Naive thymus-derived CD4-positive, alpha-beta T cell (primary cell): ENCODE measurements around the gene BCL2L2. TPM values are rescaled to one million over a fixed set of nuclear protein-coding genes. Genes with fewer than 3 reads are reported as not detected.

ENCODE experiments used
- ATAC-seq: fragments of 150-1000 bp; cut with Tn5 transposase; 2 replicates; pipeline ENCODE4 v1.10.0; 2021; ENCODE audit warnings: mild to moderate bottlenecking, moderate library complexity
- CTCF ChIA-PET: fragments of 350-600 bp; sonication (Branson Sonifier 250); formaldehyde crosslinking; loops from one replicate; lab custom pipeline; 2021; ENCODE audit warnings: antibody characterized with exemption; lab: Charles Lee
- POLR2A ChIA-PET: fragments of 350-600 bp; sonication (Branson Sonifier 250); formaldehyde crosslinking; loops from one replicate; lab custom pipeline; 2021; ENCODE audit warnings: antibody characterized with exemption, inconsistent platforms; lab: Charles Lee
- DNase-seq, 9 donors: peaks; one replicate each; pipeline versions ENCODE4 v3.0.0 to v3.0.0-alpha.2; 2020 to 2022; ENCODE audit warnings: mixed read lengths in 1 of 9
- H3K27ac ChIP-seq: one replicate; pipeline ENCODE4 v1.7.0; 2013; ENCODE audit warnings: mild to moderate bottlenecking, low read depth, low read length, moderate library complexity
- H3K27me3 ChIP-seq, 2 donors: one replicate each; pipeline ENCODE4 v1.7.0; 2013; ENCODE audit warnings: low read length in 2 of 2, mild to moderate bottlenecking in 2 of 2, moderate library complexity in 2 of 2; ENCODE audit not compliant: control insufficient read depth in 2 of 2, insufficient read depth in 2 of 2
- H3K36me3 ChIP-seq, 3 experiments: 1 replicate in 2 of 3; 2 replicates in 1 of 3; pipeline ENCODE4 v1.7.0; 2013; ENCODE audit warnings: low read length in 3 of 3, mild to moderate bottlenecking in 3 of 3, moderate library complexity in 1 of 3; ENCODE audit not compliant: insufficient read depth in 3 of 3, control insufficient read depth in 2 of 3
- H3K4me1 ChIP-seq, 2 donors: one replicate each; pipeline ENCODE4 v1.7.0; 2013; ENCODE audit warnings: low read length in 2 of 2, mild to moderate bottlenecking in 2 of 2, moderate library complexity in 1 of 2; ENCODE audit not compliant: control insufficient read depth in 2 of 2, insufficient read depth in 2 of 2
- H3K4me3 ChIP-seq: 2 replicates; pipeline ENCODE4 v1.7.0; 2013; ENCODE audit warnings: mild to moderate bottlenecking, low read length
- H3K9me3 ChIP-seq, 3 experiments: 1 replicate in 2 of 3; 2 replicates in 1 of 3; pipeline ENCODE4 v1.7.0; 2013; ENCODE audit warnings: low read length in 3 of 3; ENCODE audit not compliant: control insufficient read depth in 2 of 3
- H3K27ac Mint-ChIP-seq, 9 donors: one replicate each; pipeline ENCODE4 v1.8.0; 2020 to 2022; ENCODE audit warnings: mixed read lengths in 9 of 9, mild to moderate bottlenecking in 8 of 9, moderate library complexity in 5 of 9, inconsistent platforms in 2 of 9
- H3K27me3 Mint-ChIP-seq, 5 donors: one replicate each; pipeline ENCODE4 v1.8.0; 2021 to 2022; ENCODE audit warnings: mixed read lengths in 5 of 5, mild to moderate bottlenecking in 1 of 5
- H3K36me3 Mint-ChIP-seq, 5 donors: one replicate each; pipeline ENCODE4 v1.8.0; 2020 to 2022; ENCODE audit warnings: mixed read lengths in 5 of 5, mild to moderate bottlenecking in 3 of 5, inconsistent platforms in 1 of 5
- H3K4me1 Mint-ChIP-seq, 7 donors: one replicate each; pipeline ENCODE4 v1.8.0; 2020 to 2022; ENCODE audit warnings: mixed read lengths in 7 of 7, mild to moderate bottlenecking in 3 of 7, inconsistent platforms in 1 of 7
- H3K4me3 Mint-ChIP-seq, 10 donors: one replicate each; pipeline ENCODE4 v1.8.0; 2020 to 2022; ENCODE audit warnings: mild to moderate bottlenecking in 10 of 10, mixed read lengths in 10 of 10, moderate library complexity in 6 of 10, inconsistent platforms in 2 of 10
- H3K9me3 Mint-ChIP-seq, 11 donors: one replicate each; pipeline ENCODE4 v1.8.0; 2020 to 2022; ENCODE audit warnings: mixed read lengths in 11 of 11, mild to moderate bottlenecking in 4 of 11, inconsistent platforms in 1 of 11, moderate library complexity in 1 of 11
- intact Hi-C, 2 donors: fragments of 100-400 bp; cut with micrococcal nuclease; formaldehyde crosslinking; loops; one replicate each; pipeline ENCODE4 v1.15.1; 2023
- polyA plus RNA-seq, 2 donors: library from polyadenylated mRNA; unstranded; fragments of 300-500 nt; fragmentation: Illumina TruSeq; gene quantifications; one replicate each; pipeline ENCODE4 v1.2.3, GENCODE V29; 2021
- total RNA-seq, 6 experiments: library from RNA in 5 of 6; stranded (reverse) in 5 of 6; gene quantifications; 1 replicate in 5 of 6; 2 replicates in 1 of 6; pipeline ENCODE4 v1.2.3 and lab custom pipeline; 2021 to 2026

The BCL2L2 gene
- total and polyA plus RNA-seq, 7 experiments from 2014 or later = 2.8 to 8.0 (median 5.6) TPM; not detected in 2

DNA sequence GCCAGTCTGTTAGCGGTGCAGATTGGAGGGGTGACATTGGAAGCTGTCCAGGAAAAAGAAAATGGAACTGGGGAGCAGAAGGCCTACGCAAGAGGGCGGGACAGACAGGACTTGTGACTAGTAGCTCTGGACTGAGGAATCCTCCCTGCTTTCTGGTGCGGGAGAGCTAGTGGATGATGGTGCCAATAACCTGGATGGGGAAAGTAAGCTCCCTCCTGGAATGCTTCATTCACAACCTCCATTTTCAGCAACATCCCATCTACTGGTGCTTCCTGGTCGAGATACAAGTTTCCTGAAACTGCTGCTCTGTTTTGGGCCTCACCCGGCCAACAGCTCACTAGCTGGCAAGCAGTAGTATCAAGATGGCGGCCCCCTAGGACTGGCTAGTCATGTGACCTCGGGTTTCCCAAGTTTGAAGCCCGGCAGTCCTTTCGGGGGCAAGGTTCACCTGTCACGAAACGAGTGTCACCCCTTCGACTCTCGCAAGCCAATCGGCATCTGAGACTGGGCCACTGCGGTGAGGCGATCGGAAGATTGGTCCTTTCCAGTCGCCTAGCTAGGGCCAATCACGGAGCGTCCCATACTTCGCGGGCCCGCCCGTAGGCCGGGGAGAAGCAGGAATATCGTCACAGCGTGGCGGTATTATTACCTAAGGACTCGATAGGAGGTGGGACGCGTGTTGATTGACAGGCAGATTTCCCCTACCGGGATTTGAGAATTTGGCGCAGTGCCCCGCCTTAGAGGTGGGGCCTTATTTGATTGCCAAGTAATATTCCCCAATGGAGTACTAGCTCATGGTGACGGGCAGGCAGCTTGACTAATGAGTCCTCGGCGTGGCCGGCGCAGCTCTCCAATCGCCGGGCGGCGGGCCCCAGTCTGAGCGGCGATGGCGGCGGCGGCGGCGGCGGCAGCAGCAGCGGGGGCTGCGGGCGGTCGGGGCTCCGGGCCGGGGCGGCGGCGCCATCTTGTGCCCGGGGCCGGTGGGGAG lies 14.2 kb downstream of the BCL2L2 start, which contains the start of gene PABPN1:
Gene PABPN1 (plus strand): TSS at position 874 of the 988 bp plus-strand sequence. CDS start 13 bp downstream, at position 887.
- Histone ChIP-seq H3K4me3 (peak within 1 kb of the TSS; percentile 84), H3K9me3 (no peaks in the 10 kb centered on the region), H3K27me3 (no peaks in the 10 kb centered on the region), H3K36me3 (peaks cover 15 to 25% (median 23%) of the 10 kb centered on the region in 3 experiments), H3K4me1 (peaks cover 22% of the 10 kb centered on the region in 2 donors), H3K27ac (peak within 1 kb of the TSS; percentile 96)
- ChIA-PET POLR2A (interaction anchor here (0.5 to 8.3 kb wide), 34 partner anchors 10 to 1844 kb away, joined by 3 to 286 read pairs (median 4); partner anchors contain the start of genes ACIN1, BCL2L2, C14orf119 and DCAF11), CTCF (interaction anchor here (0.6 to 4.2 kb wide), 15 partner anchors 9 to 252 kb away, joined by 3 to 41 read pairs (median 3); partner anchors contain the start of genes ACIN1, BCL2L2, HOMEZ and PPP1R3E)
- ATAC-seq (peak; percentile 91), DNase-seq (peak; percentile 87 to 100 (median 99))
- peak within 1 kb of the TSS; percentile 96 to 99 (median 98) for H3K27ac Mint-ChIP-seq
- peaks cover 0 to 27% (median 5%) of the 10 kb centered on the region in 5 donors for H3K36me3 Mint-ChIP-seq
- H3K9me3 Mint-ChIP-seq = peaks cover 0 to 3% (median 0%) of the 10 kb centered on the region in 11 donors
- H3K4me1 Mint-ChIP-seq = peaks cover 22 to 38% (median 32%) of the 10 kb centered on the region in 7 donors
- peak within 1 kb of the TSS; percentile 91 to 97 (median 93) for H3K4me3 Mint-ChIP-seq
- intact Hi-C loops = loop anchor here (1.0 to 5.0 kb wide), 20 partner anchors 20 to 1844 kb away; partner anchors contain the start of genes ACIN1 (in 2 of the 2), C14orf119 (in 2 of the 2), HOMEZ (in 2 of the 2) and NGDN (in 2 of the 2)
- H3K27me3 Mint-ChIP-seq = peaks cover 0 to 3% (median 0%) of the 10 kb centered on the region in 5 donors

DNA sequence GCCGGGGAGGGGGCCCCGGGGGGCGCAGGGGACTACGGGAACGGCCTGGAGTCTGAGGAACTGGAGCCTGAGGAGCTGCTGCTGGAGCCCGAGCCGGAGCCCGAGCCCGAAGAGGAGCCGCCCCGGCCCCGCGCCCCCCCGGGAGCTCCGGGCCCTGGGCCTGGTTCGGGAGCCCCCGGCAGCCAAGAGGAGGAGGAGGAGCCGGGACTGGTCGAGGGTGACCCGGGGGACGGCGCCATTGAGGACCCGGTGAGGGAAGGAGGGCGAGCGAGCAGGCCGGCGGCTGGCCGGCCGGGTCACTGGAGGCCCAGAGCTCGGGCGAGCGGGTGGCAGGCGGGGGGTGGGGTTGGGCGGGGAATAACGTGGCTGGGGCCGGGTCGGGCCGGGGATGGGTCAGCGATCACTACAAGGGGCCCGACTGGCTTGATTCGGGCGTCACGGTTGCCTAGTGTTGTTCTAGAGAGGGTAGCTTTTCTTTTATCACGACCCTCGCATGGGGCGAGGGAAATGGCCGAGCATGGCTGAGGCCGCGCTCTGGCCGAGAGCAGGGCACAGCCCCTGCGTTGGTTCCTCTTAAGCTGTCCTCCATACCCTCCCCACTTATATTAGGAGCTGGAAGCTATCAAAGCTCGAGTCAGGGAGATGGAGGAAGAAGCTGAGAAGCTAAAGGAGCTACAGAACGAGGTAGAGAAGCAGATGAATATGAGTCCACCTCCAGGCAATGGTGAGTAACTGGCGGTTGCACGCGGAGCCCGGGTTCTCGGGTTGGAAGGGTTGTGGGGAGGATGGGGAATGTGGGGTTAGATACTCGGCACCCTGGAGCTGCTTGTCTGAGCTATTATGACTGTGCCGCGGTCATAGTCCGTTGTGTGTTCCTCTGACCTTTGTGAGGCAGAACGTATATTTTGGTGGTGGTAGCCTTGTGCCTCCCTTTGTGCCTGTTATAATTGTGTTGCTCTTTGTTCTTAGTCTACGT lies 15.2 kb downstream of the BCL2L2 start:
- Histone ChIP-seq H3K27ac (peak overlapping the region; percentile 96), H3K9me3 (no peaks in the 10 kb centered on the region), H3K36me3 (peaks cover 15 to 26% (median 23%) of the 10 kb centered on the region in 3 experiments), H3K4me3 (peak overlapping the region; percentile 84), H3K4me1 (peaks cover 22% of the 10 kb centered on the region in 2 donors), H3K27me3 (no peaks in the 10 kb centered on the region)
- intact Hi-C loops = loop anchor here (1.0 to 5.0 kb wide), 21 partner anchors 21 to 1845 kb away; partner anchors contain the start of genes ACIN1 (in 2 of the 2), C14orf119 (in 2 of the 2), HOMEZ (in 2 of the 2) and NGDN (in 2 of the 2)
- Mint-ChIP-seq H3K4me1 (peaks cover 22 to 38% (median 33%) of the 10 kb centered on the region in 7 donors), H3K9me3 (peaks cover 0 to 3% (median 0%) of the 10 kb centered on the region in 11 donors), H3K27ac (peak overlapping the region; percentile 92 to 99 (median 96)), H3K36me3 (peaks cover 0 to 30% (median 5%) of the 10 kb centered on the region in 5 donors), H3K27me3 (peaks cover 0 to 3% (median 0%) of the 10 kb centered on the region in 5 donors), H3K4me3 (peak overlapping the region; percentile 91 to 97 (median 93))
- no peak for ATAC-seq
- peak; percentile 18 to 64 (median 37) for DNase-seq
- POLR2A ChIA-PET = interaction anchor here (0.5 to 8.3 kb wide), 29 partner anchors 11 to 1845 kb away, joined by 3 to 286 read pairs (median 5); partner anchors contain the start of genes ACIN1, BCL2L2, C14orf119 and DCAF11
- CTCF ChIA-PET = interaction anchor here (0.6 to 4.2 kb wide), 13 partner anchors 8 to 253 kb away, joined by 3 to 41 read pairs (median 3); partner anchors contain the start of genes ACIN1, HOMEZ, PPP1R3E and SLC22A17

DNA sequence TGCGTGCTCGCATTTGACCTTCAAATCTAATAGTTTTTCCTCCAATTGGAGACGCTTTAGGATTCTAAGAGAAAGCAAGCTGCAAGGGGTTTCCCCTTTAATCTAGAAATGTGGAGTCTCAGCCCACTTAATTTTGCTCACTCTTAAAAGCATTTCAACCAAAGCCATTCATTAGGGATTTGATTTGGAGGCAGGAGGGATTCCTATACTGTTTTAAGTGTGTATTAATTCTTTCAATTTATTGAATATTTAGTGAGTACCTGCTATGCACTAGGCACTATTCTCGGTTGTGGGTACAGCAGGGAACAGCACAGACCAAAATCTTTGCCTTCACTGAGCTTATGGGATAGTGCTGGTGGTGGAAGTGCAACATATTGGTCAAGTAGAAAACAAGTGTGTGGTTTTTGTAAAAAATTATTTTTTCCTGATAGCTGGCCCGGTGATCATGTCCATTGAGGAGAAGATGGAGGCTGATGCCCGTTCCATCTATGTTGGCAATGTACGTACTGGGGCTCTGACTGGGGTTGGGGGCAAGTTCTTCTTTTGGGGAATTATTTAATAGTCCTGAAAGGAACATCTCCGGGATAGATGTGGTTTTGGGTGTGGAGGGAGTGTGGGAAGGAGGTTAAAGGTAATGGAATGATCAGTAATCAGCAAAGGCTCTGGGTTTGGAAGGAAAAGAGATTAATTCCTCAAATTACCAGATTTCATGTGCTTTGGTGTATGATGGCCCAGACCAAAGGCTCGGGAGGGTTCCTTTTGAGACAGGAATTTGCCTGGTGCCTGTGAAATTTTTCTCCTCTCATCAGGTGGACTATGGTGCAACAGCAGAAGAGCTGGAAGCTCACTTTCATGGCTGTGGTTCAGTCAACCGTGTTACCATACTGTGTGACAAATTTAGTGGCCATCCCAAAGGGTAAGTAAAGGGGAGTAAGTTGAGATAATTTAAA lies 16.2 kb downstream of the BCL2L2 start:
- H3K27ac ChIP-seq = peak overlapping the region; percentile 96
- peaks cover 0 to 30% (median 5%) of the 10 kb centered on the region in 5 donors for H3K36me3 Mint-ChIP-seq
- peak overlapping the region; percentile 91 to 97 (median 93) for H3K4me3 Mint-ChIP-seq
- peaks cover 22% of the 10 kb centered on the region in 2 donors for H3K4me1 ChIP-seq
- intact Hi-C loops = loop anchor here (2.0 to 5.0 kb wide), 2 partner anchors 58 to 629 kb away; partner anchors contain the start of gene DHRS4 (in 1 of the 2)
- peak overlapping the region; percentile 82 to 99 (median 94) for H3K27ac Mint-ChIP-seq
- peak overlapping the region; percentile 84 for H3K4me3 ChIP-seq
- no peaks in the 10 kb centered on the region for H3K27me3 ChIP-seq
- H3K4me1 Mint-ChIP-seq = peaks cover 22 to 38% (median 33%) of the 10 kb centered on the region in 7 donors
- DNase-seq (no peak), ATAC-seq (no peak)
- no peaks in the 10 kb centered on the region for H3K9me3 ChIP-seq
- POLR2A ChIA-PET = interaction anchor here (0.5 to 8.3 kb wide), 11 partner anchors 19 to 228 kb away, joined by 3 to 286 read pairs (median 4); partner anchors contain the start of genes ACIN1, BCL2L2, C14orf119 and HOMEZ
- no peaks in the 10 kb centered on the region for H3K27me3 Mint-ChIP-seq
- H3K9me3 Mint-ChIP-seq = peaks cover 0 to 3% (median 0%) of the 10 kb centered on the region in 11 donors
- CTCF ChIA-PET = interaction anchor here (1.1 to 4.2 kb wide), 7 partner anchors 20 to 254 kb away, joined by 3 to 41 read pairs (median 5); partner anchors contain the start of gene PPP1R3E
- H3K36me3 ChIP-seq = peaks cover 15 to 26% (median 23%) of the 10 kb centered on the region in 3 experiments

DNA sequence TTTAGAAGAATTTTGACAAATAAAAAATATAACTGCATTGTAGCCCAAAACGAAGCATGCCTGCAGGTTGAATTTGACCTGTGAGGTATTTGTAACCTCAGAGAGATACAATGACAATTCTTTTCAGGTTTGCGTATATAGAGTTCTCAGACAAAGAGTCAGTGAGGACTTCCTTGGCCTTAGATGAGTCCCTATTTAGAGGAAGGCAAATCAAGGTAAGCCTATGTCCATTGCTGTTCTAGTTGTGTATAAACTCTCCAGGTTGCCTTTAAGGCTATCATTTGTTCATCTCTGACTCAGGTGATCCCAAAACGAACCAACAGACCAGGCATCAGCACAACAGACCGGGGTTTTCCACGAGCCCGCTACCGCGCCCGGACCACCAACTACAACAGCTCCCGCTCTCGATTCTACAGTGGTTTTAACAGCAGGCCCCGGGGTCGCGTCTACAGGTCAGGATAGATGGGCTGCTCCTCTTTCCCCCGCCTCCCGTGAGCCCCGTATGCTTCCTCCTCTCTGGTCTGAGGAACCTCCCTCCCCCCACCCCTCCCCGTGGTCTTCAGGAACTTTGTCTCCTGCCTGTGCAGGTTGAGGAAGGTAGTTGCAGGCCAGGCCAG lies 17.3 kb downstream of the BCL2L2 start:
- Mint-ChIP-seq H3K27me3 (no peaks in the 10 kb centered on the region), H3K4me3 (no peak overlapping the region), H3K27ac (peak overlapping the region in 2 of 9 donors; percentile 72 to 99), H3K9me3 (peaks cover 0 to 3% (median 0%) of the 10 kb centered on the region in 11 donors), H3K36me3 (peaks cover 0 to 30% (median 5%) of the 10 kb centered on the region in 5 donors), H3K4me1 (peaks cover 22 to 38% (median 36%) of the 10 kb centered on the region in 7 donors)
- Histone ChIP-seq H3K27ac (peak overlapping the region; percentile 96), H3K4me1 (peaks cover 22% of the 10 kb centered on the region in 2 donors), H3K36me3 (peaks cover 15 to 26% (median 23%) of the 10 kb centered on the region in 3 experiments), H3K4me3 (no peak overlapping the region), H3K27me3 (no peaks in the 10 kb centered on the region), H3K9me3 (no peaks in the 10 kb centered on the region)
- DNase-seq (no peak), ATAC-seq (no peak)
- intact Hi-C loops = loop anchor here (2.0 to 5.0 kb wide), 2 partner anchors 59 to 628 kb away; partner anchors contain the start of gene DHRS4 (in 1 of the 2)
- ChIA-PET POLR2A (interaction anchor here (0.8 to 8.3 kb wide), 3 partner anchors 20 to 29 kb away, joined by 3 to 286 read pairs (median 4); partner anchors contain the start of genes BCL2L2, PPP1R3E and SLC22A17), CTCF (interaction anchor here (2.1 kb wide), 1 partner anchor 56 kb away, joined by 6 read pairs; no protein-coding TSS in a partner anchor)
